ENCODE results near the gene TMEM140.
"Not testable (repeated sequence)": the region's sequence is repeated elsewhere in the genome, so short reads cannot be mapped to it uniquely, and the experiment has no call there.

TMEM140 gene

GRCh38 chr7:135207406-135208101 lies 59.7 kb downstream of the TMEM140 start:
- no peak overlapping the region for H3K4me3 ChIP-seq (ENCODE audit: low read depth, low read length)
- DNase-seq (ENCODE audit: low read depth) = no peak

- DNase-seq (ENCODE audit: low read depth) = no peak
Measured at GRCh38 chr7:135208102-135208793, 60.4 kb downstream of the TMEM140 start.

GRCh38 chr7:135209225-135209834 lies 61.5 kb downstream of the TMEM140 start:
- H3K4me3 ChIP-seq (ENCODE audit: low read depth, low read length) = no peak overlapping the region
- no peak for DNase-seq (ENCODE audit: low read depth)

More at GRCh38 chr7:135208102-135208793, 60.4 kb downstream of the TMEM140 start:
- no peak overlapping the region for H3K4me3 ChIP-seq (ENCODE audit: low read depth, low read length)

- DNase-seq (ENCODE audit: low read depth) = no peak
- peak overlapping the region; percentile 84 for H3K4me3 ChIP-seq (ENCODE audit: low read depth, low read length)
Measured at GRCh38 chr7:135210888-135211178, 63.0 kb downstream of the TMEM140 start.

GRCh38 chr7:135211179-135211945 lies 63.5 kb downstream of the TMEM140 start, which contains the start of gene WDR91:
TSS of gene WDR91 (minus strand) at chr7:135211526. CDS start at chr7:135211502, 24 bp downstream.
- H3K4me3 ChIP-seq (ENCODE audit: low read depth, low read length) = peak within 1 kb of the TSS; percentile 84
- peak; percentile 65 for DNase-seq (ENCODE audit: low read depth)

- H3K4me3 ChIP-seq (ENCODE audit: low read depth, low read length) = peak overlapping the region; percentile 54
- DNase-seq (ENCODE audit: low read depth) = not testable (repeated sequence)
Measured at GRCh38 chr7:135211946-135212685, 64.2 kb downstream of the TMEM140 start.

- DNase-seq (ENCODE audit: low read depth) = no peak
- no peak overlapping the region for H3K4me3 ChIP-seq (ENCODE audit: low read depth, low read length)
Measured at GRCh38 chr7:135213831-135214230, 66.0 kb downstream of the TMEM140 start.

GRCh38 chr7:135215180-135215579 lies 67.3 kb downstream of the TMEM140 start:
- no peak overlapping the region for H3K4me3 ChIP-seq (ENCODE audit: low read depth, low read length)
- no peak for DNase-seq (ENCODE audit: low read depth)

GRCh38 chr7:135215698-135216097 lies 67.8 kb downstream of the TMEM140 start:
- no peak overlapping the region for H3K4me3 ChIP-seq (ENCODE audit: low read depth, low read length)
- no peak for DNase-seq (ENCODE audit: low read depth)

Measured in skeletal muscle cell (primary cell).